ENCODE results near the gene SIPA1L3.

GRCh38 chr19:38148337-38148736, 241.3 kb downstream of the SIPA1L3 start:
- TF ChIP-seq, protein P1, sequence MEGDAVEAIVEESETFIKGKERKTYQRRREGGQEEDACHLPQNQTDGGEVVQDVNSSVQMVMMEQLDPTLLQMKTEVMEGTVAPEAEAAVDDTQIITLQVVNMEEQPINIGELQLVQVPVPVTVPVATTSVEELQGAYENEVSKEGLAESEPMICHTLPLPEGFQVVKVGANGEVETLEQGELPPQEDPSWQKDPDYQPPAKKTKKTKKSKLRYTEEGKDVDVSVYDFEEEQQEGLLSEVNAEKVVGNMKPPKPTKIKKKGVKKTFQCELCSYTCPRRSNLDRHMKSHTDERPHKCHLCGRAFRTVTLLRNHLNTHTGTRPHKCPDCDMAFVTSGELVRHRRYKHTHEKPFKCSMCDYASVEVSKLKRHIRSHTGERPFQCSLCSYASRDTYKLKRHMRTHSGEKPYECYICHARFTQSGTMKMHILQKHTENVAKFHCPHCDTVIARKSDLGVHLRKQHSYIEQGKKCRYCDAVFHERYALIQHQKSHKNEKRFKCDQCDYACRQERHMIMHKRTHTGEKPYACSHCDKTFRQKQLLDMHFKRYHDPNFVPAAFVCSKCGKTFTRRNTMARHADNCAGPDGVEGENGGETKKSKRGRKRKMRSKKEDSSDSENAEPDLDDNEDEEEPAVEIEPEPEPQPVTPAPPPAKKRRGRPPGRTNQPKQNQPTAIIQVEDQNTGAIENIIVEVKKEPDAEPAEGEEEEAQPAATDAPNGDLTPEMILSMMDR (IDR thresholded peaks at IDR 0.05; ENCODE audit: low read depth, low read length): no peak
- TF ChIP-seq EZH2phosphoT487 (IDR thresholded peaks at IDR 0.05; ENCODE audit: low read depth): no peak

Data from OCI-LY3 (cell line).